SK-N-SH treated with all-trans-retinoic acid at 6 μM for 48 hours (cell line): ENCODE measurements around the gene CRY1.

Source experiments
- CSRNP3 ChIP-seq: fragments of 250-450 bp; sonication (Bioruptor Pico); IDR thresholded peaks from 2 replicates; pipeline ENCODE4 v1.5.1; 2021; ENCODE audit warnings: mild to moderate bottlenecking, moderate library complexity
- ISL1 ChIP-seq: fragments of 250-450 bp; sonication (Bioruptor Pico); IDR thresholded peaks from 2 replicates; pipeline ENCODE4 v2.1.2; 2022; ENCODE audit warnings: mild to moderate bottlenecking, moderate library complexity
- PATZ1 ChIP-seq: fragments of 250-450 bp; sonication (Bioruptor Pico); IDR thresholded peaks from 2 replicates; pipeline ENCODE4 v1.8.0; 2020; ENCODE audit warnings: mild to moderate bottlenecking, moderate library complexity, borderline replicate concordance
- PPARA ChIP-seq: fragments of 250-450 bp; sonication (Bioruptor Pico); IDR thresholded peaks from 2 replicates; pipeline ENCODE4 v1.5.0; 2020; ENCODE audit warnings: mild to moderate bottlenecking, borderline replicate concordance
- TCF4 ChIP-seq: fragments of 250-450 bp; sonication (Bioruptor Pico); IDR thresholded peaks from 2 replicates; pipeline ENCODE4 v1.8.0; 2021; ENCODE audit warnings: mild to moderate bottlenecking, moderate library complexity, borderline replicate concordance
- TSHZ2 ChIP-seq: fragments of 250-450 bp; sonication (Bioruptor Pico); IDR thresholded peaks from 2 replicates; pipeline ENCODE4 v1.5.0; 2020; ENCODE audit warnings: mild to moderate bottlenecking, moderate library complexity
- ZFP30 ChIP-seq: fragments of 450-650 bp; formaldehyde crosslinking; IDR thresholded peaks from 2 replicates; pipeline ENCODE4 v1.5.0; 2022; ENCODE audit warnings: mild to moderate bottlenecking, moderate library complexity
- ZNF565 ChIP-seq: fragments of 450-650 bp; formaldehyde crosslinking; conservative IDR thresholded peaks from 2 replicates; pipeline ENCODE4 v1.5.0; 2020; ENCODE audit warnings: low read depth, mild to moderate bottlenecking, moderate library complexity

- no peak for TF ChIP-seq ZFP30 (CRISPR knock-in tag)
- no peak for TF ChIP-seq TCF4 (CRISPR knock-in tag)
- no peak for TF ChIP-seq PPARA (CRISPR knock-in tag)
- TF ChIP-seq ZNF565, result no peak
- TF ChIP-seq PATZ1 (CRISPR knock-in tag), result no peak
- no peak for TF ChIP-seq ISL1
- TF ChIP-seq TSHZ2 (CRISPR knock-in tag), result no peak
- no peak for TF ChIP-seq CSRNP3
These were observed 25.7 kb upstream of the CRY1 start for GRCh38 chr12:107119091-107119490.
